Muscle layer of duodenum (tissue), 2 donors: Measurements from ENCODE around the gene DNPEP.
A peak's percentile ranks its signal among the peaks of the same experiment; 100 is the strongest.

Experiments
- H3K27ac ChIP-seq: one replicate; pipeline ENCODE4 v1.7.0; 2013; ENCODE audit warnings: mild to moderate bottlenecking, low read length
- H3K27me3 ChIP-seq: one replicate; pipeline ENCODE4 v1.7.0; 2013; ENCODE audit warnings: low read depth, mild to moderate bottlenecking, control low read depth, low read length
- H3K36me3 ChIP-seq, 2 donors: one replicate each; pipeline ENCODE4 v1.7.0; 2013; ENCODE audit warnings: low read length in 2 of 2, control low read depth in 1 of 2, mild to moderate bottlenecking in 1 of 2; ENCODE audit not compliant: insufficient read depth in 2 of 2, control insufficient read depth in 1 of 2
- H3K4me1 ChIP-seq, 2 donors: one replicate each; pipeline ENCODE4 v1.7.0; 2013; ENCODE audit warnings: low read length in 2 of 2, mild to moderate bottlenecking in 2 of 2, control low read depth in 1 of 2, moderate library complexity in 1 of 2; ENCODE audit not compliant: insufficient read depth in 2 of 2, control insufficient read depth in 1 of 2
- H3K4me3 ChIP-seq, 2 donors: one replicate each; pipeline ENCODE4 v1.7.0; 2013; ENCODE audit warnings: low read length in 2 of 2, low read depth in 1 of 2, mild to moderate bottlenecking in 1 of 2
- H3K9me3 ChIP-seq, 2 donors: one replicate each; pipeline ENCODE4 v1.7.0; 2013; ENCODE audit warnings: low read length in 2 of 2, control low read depth in 1 of 2, mild to moderate bottlenecking in 1 of 2; ENCODE audit not compliant: control insufficient read depth in 1 of 2
- donor health status: healthy.

DNPEP gene

DNA sequence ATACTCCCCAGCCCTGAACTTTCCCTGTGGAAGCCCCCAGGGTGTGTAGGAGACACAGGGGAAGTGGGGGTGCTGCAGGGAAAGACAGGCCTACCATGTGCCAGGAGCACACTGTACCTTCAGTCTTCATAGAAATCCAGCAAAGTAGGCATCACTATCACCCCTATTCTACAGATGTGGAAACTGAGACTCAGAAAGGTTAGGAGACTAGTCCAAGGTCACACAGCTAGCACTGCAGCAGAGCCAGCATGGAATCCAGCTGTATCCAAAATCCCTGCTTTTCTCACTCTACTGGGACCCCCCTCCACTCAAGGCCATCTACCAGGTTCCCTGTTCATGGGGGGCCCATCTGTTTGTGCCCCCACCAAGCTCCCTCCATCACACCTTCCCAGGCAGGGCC is 6.8 kb downstream of the DNPEP start:
- Histone ChIP-seq H3K27me3 (no peaks in the 10 kb centered on the region), H3K36me3 (peaks cover 53 to 70% of the 10 kb centered on the region in 2 donors), H3K27ac (no peak overlapping the region), H3K9me3 (no peaks in the 10 kb centered on the region), H3K4me3 (no peak overlapping the region), H3K4me1 (peaks cover 4 to 10% of the 10 kb centered on the region in 2 donors)

DNA sequence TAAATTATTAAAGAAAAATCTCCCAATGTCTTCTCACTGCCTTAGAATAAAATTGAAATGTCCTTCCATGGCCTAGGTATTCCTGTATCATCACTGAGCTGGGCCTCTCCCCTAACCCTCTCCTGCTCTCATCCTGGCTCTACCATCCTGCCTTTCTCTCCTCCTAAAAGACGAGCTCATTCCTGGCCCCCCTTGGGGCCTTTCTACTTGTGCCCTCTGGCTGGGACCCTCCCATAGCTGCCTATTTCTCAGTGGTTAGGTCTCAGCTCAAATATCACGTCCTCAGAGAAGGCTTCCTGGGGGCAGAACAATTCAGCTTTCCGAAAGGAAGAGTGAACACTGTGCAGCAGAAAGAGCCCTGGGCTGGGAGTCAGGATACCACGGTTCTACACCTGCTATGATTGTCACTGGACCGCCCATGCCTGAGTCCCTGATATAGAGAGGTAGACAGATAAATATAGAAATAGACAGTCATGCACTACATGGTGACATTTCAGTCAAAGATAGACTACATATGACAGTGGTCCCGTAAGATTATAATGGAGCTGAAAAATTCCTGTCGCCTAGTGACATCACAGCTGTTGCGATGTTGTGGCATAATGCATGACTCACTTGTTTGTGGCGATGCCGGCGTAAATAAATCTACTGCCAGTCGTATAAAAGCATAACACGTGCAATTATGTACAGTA is 9.4 kb downstream of the DNPEP start:
- Histone ChIP-seq H3K4me3 (no peak overlapping the region), H3K36me3 (peaks cover 44 to 62% of the 10 kb centered on the region in 2 donors), H3K27ac (no peak overlapping the region), H3K4me1 (no peaks in the 10 kb centered on the region), H3K9me3 (no peaks in the 10 kb centered on the region), H3K27me3 (no peaks in the 10 kb centered on the region)

DNA sequence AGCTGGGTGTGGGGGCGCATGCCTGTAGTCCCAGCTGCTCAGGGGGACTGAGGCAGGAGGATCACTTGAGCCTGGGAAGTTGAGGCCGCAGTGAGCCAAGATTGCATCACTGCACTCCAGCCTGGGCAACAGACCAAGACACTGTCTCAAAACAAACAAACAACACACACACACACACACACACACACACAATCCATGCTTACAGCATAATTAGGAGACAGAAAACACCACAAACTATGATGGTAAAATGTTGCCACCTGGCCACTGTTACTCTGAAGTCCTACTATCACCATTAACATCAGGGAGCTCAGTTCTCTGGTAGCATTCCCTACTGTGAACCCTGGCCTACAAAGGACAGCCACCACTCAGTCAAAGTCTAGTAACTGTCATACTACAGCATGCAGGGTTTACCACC is 18.3 kb downstream of the DNPEP start:
- Histone ChIP-seq H3K27ac (no peak overlapping the region), H3K4me1 (peaks cover 0 to 9% of the 10 kb centered on the region in 2 donors), H3K9me3 (no peaks in the 10 kb centered on the region), H3K36me3 (peaks cover 9 to 13% of the 10 kb centered on the region in 2 donors), H3K27me3 (no peaks in the 10 kb centered on the region), H3K4me3 (no peak overlapping the region)

DNA sequence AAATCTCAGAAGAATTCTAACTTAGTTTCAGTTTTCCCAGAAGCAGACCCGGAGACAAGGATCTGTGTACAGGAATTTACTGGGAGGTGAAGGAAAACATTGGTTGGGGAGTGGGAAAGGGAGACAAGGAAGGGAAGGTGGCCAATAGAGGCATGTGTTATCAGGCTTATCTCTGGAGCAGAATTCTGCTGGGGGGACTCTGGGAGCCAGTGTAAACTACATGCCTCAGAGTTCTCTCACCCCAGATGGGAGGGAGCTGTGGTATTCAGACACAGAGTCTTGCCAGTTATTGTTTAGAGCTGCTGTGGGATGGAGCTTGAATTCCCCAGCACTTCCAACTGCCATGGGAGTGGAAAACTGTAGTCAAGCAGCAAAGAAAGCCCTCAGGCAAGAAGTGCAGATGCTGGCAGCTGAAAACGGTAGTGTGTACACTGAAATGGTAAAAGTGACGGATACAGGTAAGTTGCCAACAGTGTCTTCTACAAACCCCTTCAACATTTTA is 19.0 kb downstream of the DNPEP start:
- H3K9me3 ChIP-seq: no peaks in the 10 kb centered on the region
- no peak overlapping the region for H3K27ac ChIP-seq
- H3K4me1 ChIP-seq: peaks cover 0 to 9% of the 10 kb centered on the region in 2 donors
- no peaks in the 10 kb centered on the region for H3K27me3 ChIP-seq
- H3K36me3 ChIP-seq: peaks cover 2 to 6% of the 10 kb centered on the region in 2 donors
- H3K4me3 ChIP-seq: peak overlapping the region in 1 of 2 donors; percentile 12

DNA sequence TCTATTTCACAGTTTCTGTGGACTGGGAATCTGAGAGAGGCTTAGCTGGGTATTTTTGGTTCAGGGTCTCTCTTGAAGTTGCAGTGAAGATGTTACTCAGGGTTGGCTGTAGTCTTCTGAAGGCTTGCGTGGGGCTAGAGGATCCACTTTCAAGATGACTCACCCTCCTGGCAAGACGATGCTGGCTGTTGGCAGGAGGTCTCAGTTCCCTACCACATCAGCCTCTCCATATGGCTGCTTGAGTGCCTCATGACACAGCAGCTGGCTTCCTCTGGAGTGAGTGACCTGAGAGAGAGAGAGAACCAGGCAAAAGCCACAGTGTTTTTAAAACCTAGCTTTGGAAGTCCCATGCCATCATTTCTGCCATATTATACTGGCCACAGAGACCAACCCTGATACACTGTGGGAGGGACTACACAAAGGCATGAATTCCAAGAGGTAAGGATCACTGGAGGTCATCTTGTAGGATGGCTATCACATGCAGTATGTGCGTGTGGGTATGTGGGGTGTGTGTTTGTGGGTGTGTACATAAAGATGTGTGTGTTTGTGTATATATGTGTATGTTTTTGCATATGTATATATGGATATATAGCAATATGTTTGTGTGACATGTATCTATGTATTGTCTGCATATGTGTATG is 25.1 kb downstream of the DNPEP start:
- no peaks in the 10 kb centered on the region for H3K9me3 ChIP-seq
- H3K4me1 ChIP-seq: peaks cover 4 to 14% of the 10 kb centered on the region in 2 donors
- H3K27ac ChIP-seq: no peak overlapping the region
- peaks cover 16% of the 10 kb centered on the region for H3K27me3 ChIP-seq
- no peak overlapping the region for H3K4me3 ChIP-seq
- H3K36me3 ChIP-seq: no peaks in the 10 kb centered on the region

DNA sequence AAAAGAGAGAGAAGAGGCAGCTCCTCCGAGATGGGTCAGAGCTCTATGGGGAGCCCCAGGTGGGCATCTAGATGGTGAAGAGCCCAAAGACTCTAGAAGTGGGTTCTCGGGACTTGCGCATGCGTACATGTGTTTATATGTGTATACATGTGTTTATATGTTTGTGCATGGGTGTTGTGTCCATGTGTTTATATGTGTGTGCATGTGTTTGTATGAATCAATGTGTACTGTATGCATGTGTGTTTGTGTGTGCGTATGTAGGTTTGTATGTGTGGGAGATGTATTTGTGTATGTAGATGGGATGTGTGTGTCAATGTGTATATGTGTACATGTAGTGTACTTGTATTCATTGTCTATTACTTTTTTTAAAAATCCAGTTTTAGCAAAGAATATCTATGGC is 25.6 kb downstream of the DNPEP start:
- H3K4me3 ChIP-seq: no peak overlapping the region
- H3K27me3 ChIP-seq: peaks cover 16% of the 10 kb centered on the region
- peaks cover 4 to 14% of the 10 kb centered on the region in 2 donors for H3K4me1 ChIP-seq
- no peaks in the 10 kb centered on the region for H3K9me3 ChIP-seq
- no peak overlapping the region for H3K27ac ChIP-seq
- no peaks in the 10 kb centered on the region for H3K36me3 ChIP-seq

DNA sequence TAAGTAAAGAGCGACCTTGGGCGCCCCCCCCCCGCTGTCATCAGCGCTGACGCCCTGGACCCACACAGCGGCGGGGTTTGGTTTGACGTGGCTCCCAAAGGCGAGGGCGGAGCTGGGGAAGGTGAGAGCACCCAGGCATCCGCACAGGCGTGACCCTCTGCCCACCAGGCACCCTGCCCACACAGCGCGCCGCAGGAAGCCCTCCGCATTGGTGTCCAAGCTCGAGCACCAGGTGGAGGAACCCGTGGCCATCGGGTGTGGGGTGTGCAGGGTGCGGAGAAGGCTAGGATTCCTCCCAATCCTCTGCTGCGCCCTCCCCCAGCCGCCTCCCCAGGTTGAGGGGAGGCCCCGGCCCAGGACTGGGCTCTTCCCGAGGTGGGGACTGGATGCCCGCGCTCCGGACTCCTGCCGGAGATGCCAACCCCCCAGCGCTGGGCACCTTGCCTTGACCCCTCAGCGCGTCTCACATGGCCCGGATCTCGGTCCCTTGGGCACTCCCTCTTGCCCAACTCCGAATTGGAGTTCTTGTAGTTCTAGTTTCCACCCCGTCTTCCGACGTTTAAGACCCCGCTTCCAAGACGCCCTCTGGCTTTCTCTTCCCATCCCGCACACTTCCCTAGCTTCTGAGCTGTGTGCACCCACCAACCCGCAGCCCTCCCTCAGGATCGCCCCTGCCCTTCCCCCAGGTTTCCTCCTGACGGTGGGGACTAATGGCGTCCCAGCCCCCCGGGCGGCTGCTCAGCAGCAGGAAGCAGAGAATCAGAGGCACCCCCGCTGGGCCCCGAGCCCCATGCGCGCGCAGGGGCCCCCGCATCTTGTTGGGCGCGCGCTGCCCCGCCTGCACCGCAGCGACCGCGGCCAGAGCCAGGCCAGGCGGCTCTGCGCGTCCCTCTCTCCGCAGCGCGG is 29.3 kb downstream of the DNPEP start:
- no peaks in the 10 kb centered on the region for H3K9me3 ChIP-seq
- no peaks in the 10 kb centered on the region for H3K36me3 ChIP-seq
- peaks cover 16% of the 10 kb centered on the region for H3K27me3 ChIP-seq
- no peak overlapping the region for H3K27ac ChIP-seq
- peak overlapping the region in 1 of 2 donors; percentile 30 for H3K4me3 ChIP-seq
- H3K4me1 ChIP-seq: peaks cover 4 to 14% of the 10 kb centered on the region in 2 donors

DNA sequence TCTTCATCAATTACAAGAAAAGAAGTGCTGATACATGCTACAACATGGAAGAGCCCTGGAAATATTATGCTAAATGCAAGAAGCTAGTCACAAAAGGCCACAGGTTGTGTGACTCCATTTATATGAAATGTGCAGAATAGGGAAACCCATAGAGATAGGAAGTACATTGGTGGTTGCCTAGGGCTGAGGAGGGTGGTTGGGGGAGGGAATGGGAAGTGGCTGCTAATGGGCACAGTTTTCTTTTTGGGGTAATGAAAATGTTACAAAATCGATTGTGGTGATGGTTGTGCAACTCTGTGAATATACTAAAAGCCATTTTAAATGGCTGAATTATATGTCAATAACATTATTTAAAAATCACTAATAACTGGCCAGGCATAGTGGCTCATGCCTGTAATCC is 30.9 kb downstream of the DNPEP start:
- peaks cover 0 to 14% of the 10 kb centered on the region in 2 donors for H3K4me1 ChIP-seq
- no peaks in the 10 kb centered on the region for H3K9me3 ChIP-seq
- peaks cover 16% of the 10 kb centered on the region for H3K27me3 ChIP-seq
- no peaks in the 10 kb centered on the region for H3K36me3 ChIP-seq
- H3K4me3 ChIP-seq: no peak overlapping the region
- H3K27ac ChIP-seq: no peak overlapping the region

DNA sequence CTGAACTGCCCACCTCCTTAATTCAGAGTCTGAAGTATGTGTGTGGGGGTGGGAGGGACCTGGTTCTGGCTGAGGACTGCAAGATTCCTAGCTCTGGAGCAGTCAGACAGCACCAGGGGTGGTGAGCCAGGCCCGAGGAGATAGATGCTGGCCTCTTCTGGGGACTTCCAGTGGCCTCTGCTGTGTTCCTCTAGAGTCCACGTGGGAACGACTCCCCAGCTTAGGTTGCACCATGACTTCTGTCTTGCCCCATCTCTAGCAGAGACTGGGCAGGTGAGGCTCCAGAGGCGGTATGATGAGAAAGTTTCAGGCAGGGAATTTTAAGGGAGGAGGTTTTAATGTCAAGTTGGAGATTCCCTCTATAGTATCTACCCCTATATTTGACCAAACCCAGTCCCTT is 33.1 kb downstream of the DNPEP start:
- H3K9me3 ChIP-seq: no peaks in the 10 kb centered on the region
- H3K27me3 ChIP-seq: peaks cover 16% of the 10 kb centered on the region
- no peaks in the 10 kb centered on the region for H3K36me3 ChIP-seq

DNA sequence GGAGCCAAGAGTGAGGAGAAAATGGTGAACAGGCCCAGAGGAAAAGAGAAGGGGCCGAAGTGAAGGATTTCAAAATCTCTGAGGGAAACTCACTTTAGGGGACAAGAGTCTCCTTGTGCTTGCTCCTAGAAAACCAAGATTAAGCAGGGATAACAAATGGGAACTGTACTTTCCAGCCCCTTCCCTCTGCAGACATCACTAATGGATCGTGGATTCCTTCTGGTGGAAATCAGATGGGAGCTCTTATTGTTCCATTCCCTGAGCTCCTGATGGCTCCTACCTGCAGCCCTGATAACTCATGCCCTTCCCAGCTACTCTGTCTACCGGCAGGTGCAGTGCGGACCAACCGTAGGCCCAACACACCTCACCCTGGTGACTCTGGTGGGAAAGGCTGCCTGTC is 34.6 kb downstream of the DNPEP start:
- Histone ChIP-seq H3K36me3 (no peaks in the 10 kb centered on the region), H3K4me3 (no peak overlapping the region), H3K27me3 (peaks cover 4% of the 10 kb centered on the region), H3K9me3 (no peaks in the 10 kb centered on the region), H3K4me1 (peaks cover 0 to 5% of the 10 kb centered on the region in 2 donors), H3K27ac (no peak overlapping the region)

More for the DNA sequence above, 33.1 kb downstream of the DNPEP start:
- H3K4me3 ChIP-seq: no peak overlapping the region
- peaks cover 0 to 14% of the 10 kb centered on the region in 2 donors for H3K4me1 ChIP-seq
- no peak overlapping the region for H3K27ac ChIP-seq

DNA sequence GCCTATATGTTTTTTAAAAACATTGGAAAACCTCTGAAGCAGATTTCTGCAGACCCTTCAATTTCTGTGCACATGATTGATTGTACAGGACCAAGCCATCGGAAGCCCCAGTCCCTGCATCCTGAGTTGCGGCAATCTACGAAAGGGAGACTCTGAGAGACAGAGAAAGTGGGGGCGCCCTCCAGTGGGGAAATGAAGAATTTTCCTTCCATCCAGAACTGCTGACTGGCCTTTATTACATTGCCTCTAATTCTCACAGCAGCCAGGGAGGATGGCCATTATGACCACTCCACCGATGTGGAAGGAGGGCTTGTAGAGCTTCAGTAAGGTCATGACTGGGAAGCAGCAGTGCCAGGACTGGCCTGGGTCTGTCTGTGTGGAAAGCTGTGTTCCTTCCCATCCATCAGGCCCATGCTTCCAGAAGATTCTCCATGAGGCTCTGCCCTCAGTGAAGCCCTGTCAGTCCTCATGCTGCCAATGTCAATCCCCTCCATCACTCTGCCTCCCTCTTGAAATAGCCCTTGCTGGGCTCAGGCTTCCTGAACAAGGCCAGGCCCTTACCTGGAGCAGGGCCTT is 35.2 kb downstream of the DNPEP start:
- no peak overlapping the region for H3K27ac ChIP-seq
- H3K27me3 ChIP-seq: no peaks in the 10 kb centered on the region
- no peaks in the 10 kb centered on the region for H3K4me1 ChIP-seq
- H3K9me3 ChIP-seq: no peaks in the 10 kb centered on the region
- no peak overlapping the region for H3K4me3 ChIP-seq
- no peaks in the 10 kb centered on the region for H3K36me3 ChIP-seq
